Loucy (cell line): ENCODE measurements around the gene SLC17A8.
"Not testable (repeated sequence)": the region's sequence is repeated elsewhere in the genome, so short reads cannot be mapped to it uniquely, and the experiment has no call there.

ENCODE experiments used
- H2AFZ ChIP-seq: fragments of 200-600 bp; sonication (generic); 2 replicates; pipeline ENCODE4 v1.6.0; 2016; ENCODE audit warnings: antibody characterized with exemption, mild to moderate bottlenecking, low read length, moderate library complexity
- H3F3A ChIP-seq: fragments of 200-600 bp; 2 replicates; pipeline ENCODE4 v1.6.0; 2016; ENCODE audit warnings: antibody characterized with exemption, low read depth, mild to moderate bottlenecking
- H3K27me3 ChIP-seq: fragments of 200-600 bp; sonication (generic); 2 replicates; pipeline ENCODE4 v1.6.1; 2014; ENCODE audit warnings: low read length, mild to moderate bottlenecking; ENCODE audit not compliant: insufficient read depth, poor library complexity, severe bottlenecking
- H3K36me3 ChIP-seq: fragments of 200-600 bp; sonication (generic); 2 replicates; pipeline ENCODE4 v1.6.1; 2016; ENCODE audit warnings: low read length; ENCODE audit not compliant: insufficient read depth
- H3K4me1 ChIP-seq: fragments of 200-600 bp; sonication (generic); 2 replicates; pipeline ENCODE4 v1.5.1; 2014; ENCODE audit warnings: low read length, mild to moderate bottlenecking; ENCODE audit not compliant: insufficient read depth, poor library complexity, severe bottlenecking
- H3K4me2 ChIP-seq: fragments of 200-600 bp; sonication (generic); 2 replicates; pipeline ENCODE4 v1.6.0; 2014; ENCODE audit warnings: antibody characterized with exemption, low read length, low read depth, mild to moderate bottlenecking; ENCODE audit not compliant: poor library complexity, severe bottlenecking
- H3K4me3 ChIP-seq: fragments of 200-600 bp; sonication (generic); 2 replicates; pipeline ENCODE4 v1.5.1; 2014; ENCODE audit warnings: low read length, mild to moderate bottlenecking, mixed read lengths; ENCODE audit not compliant: poor library complexity, severe bottlenecking
- H3K79me2 ChIP-seq: fragments of 200-600 bp; sonication (generic); 2 replicates; pipeline ENCODE4 v1.6.1; 2014; ENCODE audit warnings: low read length; ENCODE audit not compliant: insufficient read depth
- H3K9ac ChIP-seq: fragments of 200-600 bp; sonication (generic); 2 replicates; pipeline ENCODE4 v1.6.0; 2014; ENCODE audit warnings: mild to moderate bottlenecking, low read depth, low read length, moderate library complexity; ENCODE audit not compliant: poor library complexity, severe bottlenecking
- H3K9me2 ChIP-seq: fragments of 200-600 bp; sonication (generic); replicated peaks from 2 replicates; pipeline ENCODE4 v1.6.1; 2016; ENCODE audit warnings: low read depth, low read length, mixed read lengths
- H3K9me3 ChIP-seq: fragments of 200-600 bp; sonication (generic); 2 replicates; pipeline ENCODE4 v1.6.1; 2014; ENCODE audit warnings: mild to moderate bottlenecking, antibody characterized with exemption, low read length, low read depth; ENCODE audit not compliant: insufficient read depth
- H4K20me1 ChIP-seq: fragments of 200-600 bp; sonication (generic); 2 replicates; pipeline ENCODE4 v1.6.0; 2014; ENCODE audit warnings: antibody characterized with exemption, low read length, mild to moderate bottlenecking; ENCODE audit not compliant: insufficient read depth, poor library complexity, severe bottlenecking
- EZH2phosphoT487 ChIP-seq: fragments of 200-600 bp; IDR thresholded peaks from 2 replicates; pipeline ENCODE4 v1.6.1; 2018; ENCODE audit warnings: antibody characterized with exemption, mild to moderate bottlenecking, moderate library complexity, borderline replicate concordance
- TF ChIP-seq, protein P1 (sequence below): fragments of 200-600 bp; sonication (generic); conservative IDR thresholded peaks from 2 replicates; pipeline ENCODE4 v1.5.1; 2014; ENCODE audit warnings: mild to moderate bottlenecking, antibody characterized with exemption, low read length

SLC17A8 gene

GRCh38 chr12:100426145-100426544 lies 69.3 kb downstream of the SLC17A8 start:
- Histone ChIP-seq H3K4me3 (no peak overlapping the region), H2AFZ (no peak overlapping the region), H3F3A (no peaks in the 10 kb centered on the region), H3K4me1 (no peaks in the 10 kb centered on the region), H4K20me1 (no peaks in the 10 kb centered on the region), H3K9ac (no peak overlapping the region), H3K9me3 (no peaks in the 10 kb centered on the region), H3K79me2 (no peaks in the 10 kb centered on the region), H3K36me3 (no peaks in the 10 kb centered on the region), H3K4me2 (no peak overlapping the region), H3K9me2 (no peaks in the 10 kb centered on the region), H3K27me3 (no peaks in the 10 kb centered on the region)
- TF ChIP-seq, protein P1, sequence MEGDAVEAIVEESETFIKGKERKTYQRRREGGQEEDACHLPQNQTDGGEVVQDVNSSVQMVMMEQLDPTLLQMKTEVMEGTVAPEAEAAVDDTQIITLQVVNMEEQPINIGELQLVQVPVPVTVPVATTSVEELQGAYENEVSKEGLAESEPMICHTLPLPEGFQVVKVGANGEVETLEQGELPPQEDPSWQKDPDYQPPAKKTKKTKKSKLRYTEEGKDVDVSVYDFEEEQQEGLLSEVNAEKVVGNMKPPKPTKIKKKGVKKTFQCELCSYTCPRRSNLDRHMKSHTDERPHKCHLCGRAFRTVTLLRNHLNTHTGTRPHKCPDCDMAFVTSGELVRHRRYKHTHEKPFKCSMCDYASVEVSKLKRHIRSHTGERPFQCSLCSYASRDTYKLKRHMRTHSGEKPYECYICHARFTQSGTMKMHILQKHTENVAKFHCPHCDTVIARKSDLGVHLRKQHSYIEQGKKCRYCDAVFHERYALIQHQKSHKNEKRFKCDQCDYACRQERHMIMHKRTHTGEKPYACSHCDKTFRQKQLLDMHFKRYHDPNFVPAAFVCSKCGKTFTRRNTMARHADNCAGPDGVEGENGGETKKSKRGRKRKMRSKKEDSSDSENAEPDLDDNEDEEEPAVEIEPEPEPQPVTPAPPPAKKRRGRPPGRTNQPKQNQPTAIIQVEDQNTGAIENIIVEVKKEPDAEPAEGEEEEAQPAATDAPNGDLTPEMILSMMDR, result no peak
- no peak for TF ChIP-seq EZH2phosphoT487

DNA sequence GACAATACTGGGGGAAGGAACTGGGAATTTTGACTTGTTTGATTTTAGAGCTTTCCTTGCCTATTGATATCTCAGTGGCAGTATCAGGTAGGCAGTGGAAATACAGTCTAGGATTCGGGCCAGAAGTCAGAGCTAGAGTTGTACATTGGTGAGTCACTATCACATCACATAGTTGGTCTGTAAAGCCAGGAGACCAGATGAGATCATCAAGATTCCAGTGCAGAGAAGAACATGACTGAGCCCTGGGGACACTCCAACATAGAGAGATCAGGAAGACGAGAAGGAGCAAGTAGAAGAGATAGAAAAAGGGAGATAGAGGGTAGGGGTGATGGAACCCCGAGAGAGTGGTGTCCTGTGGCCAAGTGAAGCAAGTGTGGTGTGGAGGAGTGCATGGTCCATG lies 70.2 kb downstream of the SLC17A8 start:
- Histone ChIP-seq H3K9me2 (no peaks in the 10 kb centered on the region), H4K20me1 (no peaks in the 10 kb centered on the region), H2AFZ (no peak overlapping the region), H3K4me3 (no peak overlapping the region), H3K4me2 (no peak overlapping the region), H3K4me1 (no peaks in the 10 kb centered on the region), H3F3A (no peaks in the 10 kb centered on the region), H3K9ac (no peak overlapping the region), H3K9me3 (no peaks in the 10 kb centered on the region), H3K79me2 (no peaks in the 10 kb centered on the region), H3K36me3 (no peaks in the 10 kb centered on the region), H3K27me3 (no peaks in the 10 kb centered on the region)
- TF ChIP-seq, protein P1, result no peak

DNA sequence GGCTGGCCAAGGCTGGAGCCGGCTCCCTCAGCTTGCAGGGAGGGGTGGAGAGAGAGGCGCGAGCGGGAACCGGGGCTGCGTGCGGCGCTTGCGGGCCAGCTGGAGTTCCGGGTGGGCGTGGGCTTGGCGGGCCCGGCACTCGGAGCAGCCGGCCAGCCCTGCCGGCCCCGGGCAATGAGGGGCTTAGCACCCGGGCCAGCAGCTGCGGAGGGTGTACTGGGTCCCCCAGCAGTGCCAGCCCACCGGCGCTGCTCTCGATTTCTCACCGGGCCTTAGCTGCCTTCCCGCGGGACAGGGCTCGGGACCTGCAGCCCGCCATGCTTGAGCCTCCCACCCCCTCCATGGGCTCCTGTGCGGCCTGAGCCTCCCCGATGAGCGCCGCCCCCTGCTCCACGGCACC lies 73.4 kb downstream of the SLC17A8 start:
- not testable (repeated sequence) for H3K79me2 ChIP-seq, H3K36me3 ChIP-seq, H4K20me1 ChIP-seq, H3K9me3 ChIP-seq, H3F3A ChIP-seq, H3K4me2 ChIP-seq, H3K9me2 ChIP-seq, H3K27me3 ChIP-seq, H3K9ac ChIP-seq, H2AFZ ChIP-seq, H3K4me1 ChIP-seq, H3K4me3 ChIP-seq

DNA sequence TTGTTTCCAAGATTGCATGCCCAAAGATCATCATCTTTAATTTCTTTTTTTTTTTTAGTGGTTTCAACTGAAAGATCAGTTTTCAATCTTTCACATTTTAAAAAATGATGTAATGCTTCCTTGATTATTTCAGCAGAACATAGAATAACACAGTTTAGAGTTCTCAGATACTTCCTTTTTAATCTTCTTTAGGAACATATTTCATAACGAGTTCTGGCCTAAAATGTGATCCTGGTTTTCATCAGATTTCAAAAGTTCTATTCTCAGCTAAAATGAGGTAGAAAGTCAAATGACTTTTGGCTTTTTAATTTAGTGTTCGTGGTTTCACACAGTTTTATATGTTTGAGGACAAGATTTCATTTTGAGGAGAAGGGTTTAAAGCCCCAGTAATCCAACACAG lies 76.8 kb downstream of the SLC17A8 start:
- H3K9ac ChIP-seq, result no peak overlapping the region
- TF ChIP-seq EZH2phosphoT487, result no peak
- TF ChIP-seq, protein P1, result no peak
- H3K79me2 ChIP-seq, result no peaks in the 10 kb centered on the region
- H3K27me3 ChIP-seq, result no peaks in the 10 kb centered on the region
- no peaks in the 10 kb centered on the region for H3K4me1 ChIP-seq
- H3K36me3 ChIP-seq, result no peaks in the 10 kb centered on the region
- H4K20me1 ChIP-seq, result no peaks in the 10 kb centered on the region
- H3K9me2 ChIP-seq, result no peaks in the 10 kb centered on the region
- no peak overlapping the region for H2AFZ ChIP-seq
- H3F3A ChIP-seq, result no peaks in the 10 kb centered on the region
- H3K9me3 ChIP-seq, result no peaks in the 10 kb centered on the region
- H3K4me3 ChIP-seq, result no peak overlapping the region
- H3K4me2 ChIP-seq, result no peak overlapping the region
